IMR-90 (cell line): ENCODE results near the gene CAMSAP3. TPM values are rescaled to one million over a fixed set of nuclear protein-coding genes. Genes with fewer than 3 reads are reported as not detected.

Experiments
- ATAC-seq: fragments of 200-7000 bp; cut with Tn5 transposase; 2 replicates; pipeline ENCODE4 v1.9.1; 2020; ENCODE audit warnings: low read depth, mild to moderate bottlenecking, moderate library complexity
- BruUV-seq: library from RNA; stranded (reverse); fragments of 400-500 nt; replicated peaks from 2 replicates; lab custom pipeline; 2021; lab: Mats Ljungman, UMichigan
- CTCF ChIA-PET: fragments of 300-600 bp; formaldehyde crosslinking; extraction: SDS; loops from one replicate; lab custom pipeline; 2021; ENCODE audit warnings: antibody characterized with exemption; lab: Yijun Ruan, JAX
- POLR2A ChIA-PET: fragments of 300-600 bp; sonication (Branson Sonifier 250); formaldehyde crosslinking; loops from one replicate; lab custom pipeline; 2022; ENCODE audit warnings: antibody characterized with exemption; ENCODE audit not compliant: unreplicated experiment; lab: Charles Lee
- DNase-seq: peaks from one replicate; pipeline ENCODE4 v3.0.0; 2013
- H2AFZ ChIP-seq: replicated peaks from 2 replicates; pipeline ENCODE3; 2013; ENCODE audit warnings: low read length, mild to moderate bottlenecking; ENCODE audit not compliant: poor library complexity
- H2AK5ac ChIP-seq: 2 replicates; pipeline ENCODE4 v1.6.1; 2013; ENCODE audit warnings: low read depth, low read length, inconsistent platforms
- H2AK9ac ChIP-seq: replicated peaks from 2 replicates; pipeline ENCODE3; 2013; ENCODE audit warnings: mild to moderate bottlenecking, low read depth, low read length, moderate library complexity; ENCODE audit not compliant: poor library complexity
- H2BK120ac ChIP-seq: 2 replicates; pipeline ENCODE4 v1.6.1; 2013; ENCODE audit warnings: low read depth, low read length, inconsistent platforms
- H2BK15ac ChIP-seq: 3 replicates; pipeline ENCODE4 v1.6.1; 2013; ENCODE audit warnings: low read depth, low read length, inconsistent platforms
- H2BK20ac ChIP-seq: 2 replicates; pipeline ENCODE4 v1.6.1; 2013; ENCODE audit warnings: low read depth, mild to moderate bottlenecking, inconsistent platforms, low read length, moderate library complexity
- H2BK5ac ChIP-seq: 2 replicates; pipeline ENCODE4 v1.6.1; 2013; ENCODE audit warnings: mild to moderate bottlenecking, low read depth, low read length, inconsistent platforms; ENCODE audit not compliant: poor library complexity, severe bottlenecking
- H3K14ac ChIP-seq: replicated peaks from 2 replicates; pipeline ENCODE4 v1.6.1; 2013; ENCODE audit warnings: low read depth, low read length, inconsistent platforms
- H3K18ac ChIP-seq: 2 replicates; pipeline ENCODE4 v1.6.1; 2013; ENCODE audit warnings: low read depth, low read length, control low read depth
- H3K23ac ChIP-seq: 2 replicates; pipeline ENCODE4 v1.6.1; 2013; ENCODE audit warnings: low read depth, low read length, inconsistent platforms
- H3K27ac ChIP-seq: 2 replicates; pipeline ENCODE4 v1.5.1; 2013; ENCODE audit warnings: mild to moderate bottlenecking, control low read depth, low read length; ENCODE audit not compliant: insufficient read depth
- H3K27me3 ChIP-seq: 2 replicates; pipeline ENCODE4 v1.6.1; 2013; ENCODE audit warnings: low read length; ENCODE audit not compliant: control insufficient read depth, insufficient read depth
- H3K36me3 ChIP-seq: 2 replicates; pipeline ENCODE4 v1.6.1; 2013; ENCODE audit warnings: low read length, mixed read lengths; ENCODE audit not compliant: control insufficient read depth, insufficient read depth
- H3K4ac ChIP-seq: 2 replicates; pipeline ENCODE4 v1.6.1; 2013; ENCODE audit warnings: low read depth, low read length, inconsistent platforms
- H3K4me1 ChIP-seq: 2 replicates; pipeline ENCODE4 v1.6.1; 2013; ENCODE audit warnings: low read length, mixed read lengths; ENCODE audit not compliant: control insufficient read depth, insufficient read depth
- H3K4me2 ChIP-seq: 2 replicates; pipeline ENCODE4 v1.6.1; 2013; ENCODE audit warnings: low read depth, mild to moderate bottlenecking, control low read depth, low read length, moderate library complexity
- H3K4me3 ChIP-seq: 2 replicates; pipeline ENCODE4 v1.5.1; 2013; ENCODE audit warnings: low read depth, mild to moderate bottlenecking, control low read depth, low read length, moderate library complexity; ENCODE audit not compliant: insufficient read depth
- H3K56ac ChIP-seq: 2 replicates; pipeline ENCODE4 v1.6.1; 2013; ENCODE audit warnings: low read length, inconsistent platforms; ENCODE audit not compliant: insufficient read depth; ENCODE audit errors: extremely low read depth
- H3K79me1 ChIP-seq, 2 experiments: 2 replicates each; pipeline ENCODE4 v1.6.1; 2013; ENCODE audit warnings: low read length in 2 of 2, inconsistent platforms in 1 of 2, low read depth in 1 of 2
- H3K9ac ChIP-seq: 2 replicates; pipeline ENCODE4 v1.6.1; 2013; ENCODE audit warnings: low read depth, low read length, control low read depth
- H3K9me1 ChIP-seq: 2 replicates; pipeline ENCODE4 v1.6.1; 2013; ENCODE audit warnings: low read length, inconsistent platforms; ENCODE audit not compliant: insufficient read depth
- H3K9me3 ChIP-seq: 2 replicates; pipeline ENCODE4 v1.6.1; 2013; ENCODE audit warnings: low read length; ENCODE audit not compliant: control insufficient read depth, insufficient read depth
- H4K20me1 ChIP-seq: 2 replicates; pipeline ENCODE4 v1.6.1; 2013; ENCODE audit warnings: low read length, inconsistent platforms; ENCODE audit not compliant: insufficient read depth
- H4K5ac ChIP-seq: 2 replicates; pipeline ENCODE4 v1.6.1; 2013; ENCODE audit warnings: mild to moderate bottlenecking, low read depth, low read length, control low read depth
- H4K8ac ChIP-seq, 2 experiments: 2 replicates each; pipeline ENCODE4 v1.6.1; 2013; ENCODE audit warnings: low read depth in 2 of 2, low read length in 2 of 2, control low read depth in 1 of 2, inconsistent platforms in 1 of 2
- H4K91ac ChIP-seq: 2 replicates; pipeline ENCODE4 v1.6.1; 2013; ENCODE audit warnings: low read depth, low read length, inconsistent platforms; ENCODE audit not compliant: insufficient read depth
- BHLHE40 ChIP-seq: fragments of 150-350 bp; IDR thresholded peaks from 2 replicates; pipeline ENCODE4 v1.6.1; 2016; ENCODE audit warnings: mild to moderate bottlenecking, low read depth, low read length
- CEBPB ChIP-seq: IDR thresholded peaks from 2 replicates; pipeline ENCODE4 v1.6.1; 2012; ENCODE audit warnings: low read depth, low read length, improper control_type of control experiment
- CHD1 ChIP-seq: IDR thresholded peaks from 2 replicates; pipeline ENCODE4 v1.6.1; 2012; ENCODE audit warnings: low read depth, low read length, improper control_type of control experiment
- CTCF ChIP-seq: conservative IDR thresholded peaks from 2 replicates; pipeline ENCODE4 v1.5.1; 2012; ENCODE audit warnings: mild to moderate bottlenecking, low read depth, low read length, improper control_type of control experiment
- ELK1 ChIP-seq: fragments of 150-350 bp; IDR thresholded peaks from 2 replicates; pipeline ENCODE4 v1.6.1; 2016; ENCODE audit warnings: low read depth, mild to moderate bottlenecking, low read length, moderate library complexity, borderline replicate concordance
- FOS ChIP-seq: fragments of 150-350 bp; IDR thresholded peaks from 2 replicates; pipeline ENCODE4 v1.6.1; 2016; ENCODE audit warnings: low read depth, low read length
- MAFK ChIP-seq: IDR thresholded peaks from 2 replicates; pipeline ENCODE4 v1.6.1; 2012; ENCODE audit warnings: low read depth, low read length, improper control_type of control experiment
- MAZ ChIP-seq: IDR thresholded peaks from 2 replicates; pipeline ENCODE4 v1.6.1; 2012; ENCODE audit warnings: low read depth, mild to moderate bottlenecking, low read length, improper control_type of control experiment, moderate library complexity, borderline replicate concordance
- MXI1 ChIP-seq: IDR thresholded peaks from 2 replicates; pipeline ENCODE4 v1.6.1; 2012; ENCODE audit warnings: low read depth, mild to moderate bottlenecking, low read length, moderate library complexity, borderline replicate concordance
- NFE2L2 ChIP-seq: fragments of 150-350 bp; IDR thresholded peaks from 2 replicates; pipeline ENCODE4 v1.6.1; 2016; ENCODE audit warnings: low read depth, mild to moderate bottlenecking, low read length
- POLR2A ChIP-seq: IDR thresholded peaks from 2 replicates; pipeline ENCODE4 v1.6.1; 2012; ENCODE audit warnings: mild to moderate bottlenecking, low read depth, low read length
- RAD21 ChIP-seq: IDR thresholded peaks from 2 replicates; pipeline ENCODE4 v1.6.1; 2012; ENCODE audit warnings: low read length, improper control_type of control experiment
- RCOR1 ChIP-seq: IDR thresholded peaks from 2 replicates; pipeline ENCODE4 v1.6.1; 2012; ENCODE audit warnings: mild to moderate bottlenecking, low read length, improper control_type of control experiment; ENCODE audit not compliant: insufficient replicate concordance
- RFX5 ChIP-seq: IDR thresholded peaks from 2 replicates; pipeline ENCODE4 v1.8.0; 2012; ENCODE audit warnings: low read depth, mild to moderate bottlenecking, low read length, moderate library complexity
- SMC3 ChIP-seq: fragments of 150-350 bp; IDR thresholded peaks from 2 replicates; pipeline ENCODE4 v1.6.1; 2016; ENCODE audit warnings: low read depth, mild to moderate bottlenecking, antibody characterized with exemption, low read length, moderate library complexity
- USF2 ChIP-seq: fragments of 150-350 bp; IDR thresholded peaks from 2 replicates; pipeline ENCODE4 v1.6.1; 2017; ENCODE audit warnings: mild to moderate bottlenecking, antibody characterized with exemption, low read length, low read depth
- WGBS, 2 experiments: methylation state at CpG; one replicate each; pipeline versions ENCODE4 v1.1.5 to v1.1.7; 2013; ENCODE audit warnings: missing lambda C conversion rate in 2 of 2; ENCODE audit not compliant: insufficient read length in 1 of 2; ENCODE audit errors: extremely low coverage in 2 of 2; 5-methylcytosine and 5-hydroxymethylcytosine counted together
- dilution Hi-C: fragments of 300-500 bp; cut with HindIII; formaldehyde crosslinking; loops from one replicate; pipeline ENCODE4 v1.14.3; 2018; ENCODE audit warnings: low sequenced_read_pairs; ENCODE audit not compliant: unreplicated experiment
- in situ Hi-C: fragments of 300-500 bp; cut with MboI; formaldehyde crosslinking; loops from 3 replicates; pipeline ENCODE4 v1.14.3; 2019; ENCODE audit warnings: low sequenced_read_pairs, inconsistent platforms, mixed read lengths
- intact Hi-C: fragments of 100-400 bp; cut with micrococcal nuclease; formaldehyde crosslinking; loops from 2 replicates; pipeline ENCODE4 v1.10.0; 2022
- polyA plus RNA-seq, 3 experiments: library from polyadenylated mRNA; depleted of rRNA; stranded (reverse); fragments of >200 nt; gene quantifications; 2 replicates each; pipeline ENCODE4 v1.2.3, GENCODE V29; 2012; ENCODE audit warnings: low replicate concordance in 1 of 3
- total RNA-seq: library from RNA; depleted of rRNA; stranded (reverse); fragments of >200 nt; gene quantifications from 2 replicates; pipeline ENCODE4 v1.2.3, GENCODE V29; 2012

Gene CAMSAP3
- total and polyA plus RNA-seq, 2 of the 4 experiments (the other 2 are of a cell fraction): not detected

- H3K27me3 ChIP-seq: peaks cover 10% of the 10 kb centered on the region
- H2BK20ac ChIP-seq: no peak overlapping the region
- H3K56ac ChIP-seq: no peak overlapping the region
- ATAC-seq (no peak; the same call in 1 of the 2 replicates), DNase-seq (no peak)
- H3K79me1 ChIP-seq: no peaks in the 10 kb centered on the region
- H3K36me3 ChIP-seq: no peaks in the 10 kb centered on the region
- CTCF ChIA-PET: interaction anchor here (0.7 kb wide), 1 partner anchor 206 kb away, joined by 7 read pairs; no protein-coding TSS in a partner anchor
- no peak overlapping the region for H4K8ac ChIP-seq
- H3K23ac ChIP-seq: no peak overlapping the region
- H3K9me3 ChIP-seq: no peaks in the 10 kb centered on the region
- H2BK5ac ChIP-seq: no peak overlapping the region
- no peak overlapping the region for H3K27ac ChIP-seq
- intact Hi-C loops (no loop called here), dilution Hi-C loops (no loop called here), in situ Hi-C loops (no loop called here)
- TF ChIP-seq CHD1: no peak
- TF ChIP-seq RCOR1: no peak
- no peak for TF ChIP-seq FOS
- no peak for TF ChIP-seq RAD21
- no peak for TF ChIP-seq BHLHE40
- TF ChIP-seq NFE2L2: no peak
- TF ChIP-seq MAZ: no peak
- TF ChIP-seq CTCF: no peak
- TF ChIP-seq MAFK: no peak
- no peak for TF ChIP-seq MXI1
- TF ChIP-seq ELK1: no peak
- TF ChIP-seq RFX5: no peak
- no peak for TF ChIP-seq USF2
- no peak for TF ChIP-seq POLR2A
- no peak for TF ChIP-seq CEBPB
- no peak for TF ChIP-seq SMC3
- no peak overlapping the region for H2BK120ac ChIP-seq
- no peak overlapping the region for H3K4me2 ChIP-seq
- no peaks in the 10 kb centered on the region for H4K20me1 ChIP-seq
- no peak overlapping the region for H3K4me3 ChIP-seq
- H3K14ac ChIP-seq: no peak overlapping the region
- H2AK9ac ChIP-seq: no peak overlapping the region
- no peaks in the 10 kb centered on the region for H3K4me1 ChIP-seq
- H3K18ac ChIP-seq: no peak overlapping the region
- H4K91ac ChIP-seq: no peak overlapping the region
- no peak overlapping the region for H3K4ac ChIP-seq
- no TSS peak for BruUV-seq
- H2AFZ ChIP-seq: no peak overlapping the region
- no peak overlapping the region for H4K5ac ChIP-seq
- POLR2A ChIA-PET: no interaction called here
- no peaks in the 10 kb centered on the region for H3K9me1 ChIP-seq
- no peak overlapping the region for H2AK5ac ChIP-seq
- no peak overlapping the region for H3K9ac ChIP-seq
- WGBS, 2 experiments: 60% methylated on average over 6 of the region's 14 CpGs; no CpG with 5 or more reads in 1 of the 2 experiments
- H2BK15ac ChIP-seq: no peak overlapping the region
These were observed 61.6 kb downstream of the CAMSAP3 start for GRCh38 chr19:7657131-7657751.
